RCC 7860 (cell line): ENCODE data around the gene SPATA31D3.
"Not testable (repeated sequence)": the region's sequence is repeated elsewhere in the genome, so short reads cannot be mapped to it uniquely, and the experiment has no call there.

Experiments used
- DNase-seq: peaks from one replicate; pipeline ENCODE4 v3.0.0-alpha.2; 2015; ENCODE audit warnings: low spot score
- FAIRE-seq: peaks from 2 replicates; lab custom pipeline; 2012; peaks lifted over from hg19 to GRCh38; lab: Jason Lieb, UNC

SPATA31D3 gene

GRCh38 chr9:81974764-81975163, 31.5 kb downstream of the SPATA31D3 start:
- no peak for DNase-seq
- no peak for FAIRE-seq

GRCh38 chr9:81976351-81976750, 33.1 kb downstream of the SPATA31D3 start:
- DNase-seq (no peak), FAIRE-seq (no peak)

- FAIRE-seq (no peak), DNase-seq (no peak)
Measured at GRCh38 chr9:81979196-81979595, 35.9 kb downstream of the SPATA31D3 start.

- FAIRE-seq = no peak
- DNase-seq = no peak
Measured at GRCh38 chr9:81980568-81980967, 37.3 kb downstream of the SPATA31D3 start.

GRCh38 chr9:81981883-81982282, 38.6 kb downstream of the SPATA31D3 start:
- no peak for DNase-seq
- no peak for FAIRE-seq

GRCh38 chr9:81984928-81985327, 41.6 kb downstream of the SPATA31D3 start:
- FAIRE-seq = no peak
- DNase-seq = no peak

- FAIRE-seq (no peak), DNase-seq (no peak)
Measured at GRCh38 chr9:81986051-81986450, 42.8 kb downstream of the SPATA31D3 start.

GRCh38 chr9:81988472-81988871, 45.2 kb downstream of the SPATA31D3 start, which contains the start of gene SPATA31D1:
Gene SPATA31D1, plus strand, starts transcription at chr9:81988772. Its CDS starts 47 bp downstream, at chr9:81988819.
- not testable (repeated sequence) for FAIRE-seq

GRCh38 chr9:81989700-81990099, 46.4 kb downstream of the SPATA31D3 start:
- FAIRE-seq (no peak), DNase-seq (no peak)

More at GRCh38 chr9:81988472-81988871, 45.2 kb downstream of the SPATA31D3 start, which contains the start of gene SPATA31D1:
- not testable (repeated sequence) for DNase-seq

GRCh38 chr9:81993656-81994055, 50.4 kb downstream of the SPATA31D3 start:
- DNase-seq (no peak), FAIRE-seq (no peak)
